ENCODE measurements around the gene SLC37A1.
A peak's percentile ranks its signal among the peaks of the same experiment; 100 is the strongest.
"Not testable (repeated sequence)": the region's sequence is repeated elsewhere in the genome, so short reads cannot be mapped to it uniquely, and the experiment has no call there.

The SLC37A1 gene

DNA sequence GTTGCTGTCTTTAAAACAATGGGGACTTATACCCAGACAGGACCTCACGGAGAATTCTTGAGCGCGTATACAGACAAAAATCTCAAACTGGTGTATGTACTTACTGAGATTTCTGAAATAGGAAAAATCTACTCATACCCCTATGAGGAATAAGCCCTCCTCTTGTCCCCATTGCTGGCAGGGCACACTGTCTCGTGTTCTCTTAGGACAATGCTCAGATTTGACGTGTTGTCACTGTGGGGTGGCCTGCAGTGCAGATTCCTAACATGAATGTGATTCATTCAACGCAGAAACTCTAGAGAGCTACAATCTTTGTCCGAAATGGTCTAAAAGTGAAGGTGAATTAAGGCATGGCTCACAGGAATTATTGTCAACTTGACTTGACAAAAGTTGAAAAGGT, 108.6 kb downstream of the SLC37A1 start:
- DNase-seq = no peak

GRCh38 chr21:42623694-42624093, 110.0 kb downstream of the SLC37A1 start:
- DNase-seq = no peak

GRCh38 chr21:42624095-42624790, 110.6 kb downstream of the SLC37A1 start:
- DNase-seq = peak; percentile 72

- DNase-seq = no peak
Observed at GRCh38 chr21:42624936-42625335, 111.3 kb downstream of the SLC37A1 start.

- no peak for DNase-seq
Observed at GRCh38 chr21:42626171-42626570, 112.5 kb downstream of the SLC37A1 start.

DNA sequence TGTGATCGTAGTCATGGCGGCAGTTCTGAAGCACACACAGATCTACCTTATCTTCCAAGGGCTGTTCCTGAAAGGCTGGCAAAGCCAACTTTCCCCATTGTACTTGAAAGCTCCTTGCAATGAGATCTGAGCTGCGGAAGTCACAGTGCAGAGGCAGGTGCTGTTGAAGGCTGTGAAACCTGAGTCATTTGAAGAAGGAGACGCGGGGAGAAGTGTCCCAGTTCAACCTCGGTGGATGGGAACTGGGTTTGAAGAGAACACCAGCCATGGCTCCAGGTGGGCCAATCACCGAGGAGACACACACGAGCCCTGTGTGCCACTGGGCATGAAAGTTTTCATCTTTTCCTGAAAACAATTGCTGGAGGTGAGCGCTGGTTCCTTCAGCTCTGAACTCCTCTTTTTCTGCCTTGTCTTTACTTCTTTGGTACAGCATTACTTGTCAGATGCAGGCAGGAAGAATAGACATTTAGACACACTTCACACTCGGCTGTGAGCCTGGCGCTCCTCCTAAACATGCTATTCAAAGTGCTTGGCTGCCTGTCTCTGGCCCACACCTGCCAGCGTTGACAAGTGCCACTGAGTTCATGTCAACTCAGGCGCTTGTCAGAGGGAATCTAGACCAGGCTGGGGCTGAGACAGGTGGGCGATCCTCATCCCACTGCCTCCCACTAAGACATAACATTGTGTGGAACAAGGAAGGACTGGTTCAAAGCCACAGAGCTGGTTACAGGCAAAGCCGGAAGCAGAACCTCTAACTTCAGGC, 114.1 kb downstream of the SLC37A1 start:
- DNase-seq = no peak

- not testable (repeated sequence) for DNase-seq
Observed at GRCh38 chr21:42628466-42629061, 114.9 kb downstream of the SLC37A1 start.

DNA sequence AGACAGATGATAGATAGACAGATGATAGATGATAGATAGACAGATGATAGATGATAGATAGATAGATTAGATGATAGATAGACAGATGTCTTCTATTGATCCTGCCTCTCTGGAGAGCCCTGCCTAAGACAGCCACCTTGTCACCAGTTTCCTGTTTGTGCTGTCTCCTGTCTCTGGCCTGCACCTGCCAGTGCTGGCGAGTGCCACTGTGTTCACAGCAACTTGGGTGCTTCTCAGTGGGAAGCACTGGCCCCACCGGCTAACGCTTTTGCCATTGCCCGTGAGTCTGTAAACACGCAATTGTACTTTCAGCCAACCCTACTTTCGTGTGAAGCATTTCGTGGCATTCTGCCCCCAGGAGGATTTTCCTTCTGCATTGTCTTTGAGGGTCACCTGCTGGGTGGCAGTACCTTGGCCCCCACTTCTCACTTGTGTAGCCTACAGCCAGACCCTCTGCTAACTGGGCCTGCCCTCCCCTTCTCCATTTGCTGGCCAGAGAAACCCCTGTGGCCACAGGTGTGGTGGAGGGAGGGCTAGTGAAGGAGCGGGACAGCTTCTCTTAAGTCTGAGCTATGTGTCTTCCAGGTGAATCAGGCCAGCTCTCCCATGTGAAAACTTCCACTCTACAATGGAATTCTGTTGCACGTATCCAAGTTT, 116.4 kb downstream of the SLC37A1 start:
- no peak for DNase-seq

DNA sequence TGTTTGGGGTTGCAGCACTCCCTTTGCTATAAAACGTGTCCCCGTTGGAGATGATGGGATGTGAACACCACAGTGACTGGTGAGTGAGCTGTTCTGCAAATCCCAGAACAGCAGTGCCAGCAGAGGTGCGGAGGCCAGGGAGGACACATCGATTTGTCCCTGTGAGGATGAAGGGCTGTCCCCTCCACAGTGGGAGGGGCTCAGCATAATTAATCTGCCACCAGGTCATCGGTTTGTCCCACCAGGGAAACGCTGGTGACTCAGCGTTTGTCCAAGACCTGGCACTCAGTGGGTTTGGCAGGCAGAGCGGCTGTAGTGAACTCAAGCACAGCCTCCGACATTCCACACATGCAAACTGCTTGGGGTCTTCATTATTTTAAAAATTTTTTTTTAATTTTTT, 117.0 kb downstream of the SLC37A1 start:
- DNase-seq = no peak

All from kidney glomerular epithelial cell (primary cell).